Measurements from ENCODE around the gene TBC1D20. TPM values are rescaled to one million over a fixed set of nuclear protein-coding genes. Genes with fewer than 3 reads are reported as not detected.

Gene TBC1D20
- total and polyA plus RNA-seq, 2 of the 4 experiments (the other 2 are of a cell fraction) = 39.1 to 42.8 TPM

- Histone ChIP-seq H2AK5ac (ENCODE audit: low read depth, low read length) (no peak overlapping the region), H3K4me1 (ENCODE audit: control insufficient read depth, insufficient read depth, low read length) (no peaks in the 10 kb centered on the region), H2BK20ac (ENCODE audit: low read depth, low read length) (no peak overlapping the region), H4K91ac (ENCODE audit: insufficient read depth, low read depth, low read length) (no peak overlapping the region), H2AFZ (replicated peaks; ENCODE audit: low read length, poor library complexity) (no peak overlapping the region), H3K4me3 (ENCODE audit: insufficient read depth, low read depth, low read length) (no peak overlapping the region), H3K14ac (replicated peaks; ENCODE audit: low read depth, low read length) (no peak overlapping the region), H3K9me3 (ENCODE audit: control insufficient read depth, insufficient read depth, low read length) (no peaks in the 10 kb centered on the region), H3K56ac (ENCODE audit: extremely low read depth, insufficient read depth, low read length) (no peak overlapping the region), H2BK120ac (ENCODE audit: low read depth, low read length) (no peak overlapping the region), H3K9ac (ENCODE audit: low read depth, low read length) (no peak overlapping the region), H3K79me1 (ENCODE audit: low read depth in 1 of 2, low read length in 2 of 2) (peaks cover 4 to 6% of the 10 kb centered on the region in 2 experiments; a peak in 3 of 4 replicates), H3K4me2 (ENCODE audit: low read depth, low read length) (no peak overlapping the region), H3K18ac (ENCODE audit: low read depth, low read length) (no peak overlapping the region), H3K9me1 (ENCODE audit: insufficient read depth, low read length) (no peaks in the 10 kb centered on the region; the same call in 1 of the 2 replicates), H2BK5ac (ENCODE audit: low read depth, low read length, poor library complexity, severe bottlenecking) (no peak overlapping the region), H4K5ac (ENCODE audit: low read depth, low read length) (no peak overlapping the region), H3K23ac (ENCODE audit: low read depth, low read length) (no peak overlapping the region), H3K36me3 (ENCODE audit: control insufficient read depth, insufficient read depth, low read length) (peaks cover 35% of the 10 kb centered on the region), H4K8ac (ENCODE audit: low read depth in 2 of 2, low read length in 2 of 2) (no peak overlapping the region), H2AK9ac (replicated peaks; ENCODE audit: low read depth, low read length, poor library complexity) (no peak overlapping the region), H2BK15ac (ENCODE audit: low read depth, low read length) (no peak overlapping the region), H3K4ac (ENCODE audit: low read depth, low read length) (no peak overlapping the region), H3K27me3 (ENCODE audit: control insufficient read depth, insufficient read depth, low read length) (no peaks in the 10 kb centered on the region), H4K20me1 (ENCODE audit: insufficient read depth, low read length) (no peaks in the 10 kb centered on the region), H3K27ac (ENCODE audit: insufficient read depth, low read length) (no peak overlapping the region)
- POLR2A ChIA-PET (ENCODE audit: unreplicated experiment) = no interaction called here
- TF ChIP-seq ELK1 (IDR thresholded peaks at IDR 0.05; ENCODE audit: borderline replicate concordance, low read depth, low read length) (no peak), RFX5 (IDR thresholded peaks at IDR 0.05; ENCODE audit: low read depth, low read length) (no peak), FOS (IDR thresholded peaks at IDR 0.05; ENCODE audit: low read depth, low read length) (no peak), NFE2L2 (IDR thresholded peaks at IDR 0.05; ENCODE audit: low read depth, low read length) (no peak), SMC3 (IDR thresholded peaks at IDR 0.05; ENCODE audit: low read depth, low read length) (no peak), USF2 (IDR thresholded peaks at IDR 0.05; ENCODE audit: low read depth, low read length) (no peak), MXI1 (IDR thresholded peaks at IDR 0.05; ENCODE audit: borderline replicate concordance, low read depth, low read length) (no peak), CEBPB (IDR thresholded peaks at IDR 0.05; ENCODE audit: low read depth, low read length) (no peak)
- BruUV-seq (replicated peaks) = no TSS peak
- no peak for ATAC-seq (ENCODE audit: low read depth)
- 83% methylated on average over 1 of the region's 2 CpGs; no CpG with 5 or more reads in 1 of the 2 experiments for WGBS, 2 experiments (ENCODE audit: extremely low coverage in 2 of 2, insufficient read length in 1 of 2)
- in situ Hi-C loops (cut with MboI; ENCODE audit: low sequenced_read_pairs) (loop anchor here (10.0 kb wide), 1 partner anchor 157 kb away; the partner anchor contains the start of gene SRXN1), intact Hi-C loops (cut with micrococcal nuclease) (no loop called here), dilution Hi-C loops (cut with HindIII; ENCODE audit: low sequenced_read_pairs, unreplicated experiment) (no loop called here)
- CTCF ChIA-PET = interaction anchor here (0.5 kb wide), 1 partner anchor 641 kb away, joined by 7 read pairs; no protein-coding TSS in a partner anchor
- DNase-seq = no peak
Measured at GRCh38 chr20:497979-498378, 35.6 kb upstream of the TBC1D20 start.

Data from IMR-90 (cell line).